K562 (cell line): ENCODE results near the gene SERPINE2. TPM values are rescaled to one million over a fixed set of nuclear protein-coding genes. Genes with fewer than 3 reads are reported as not detected.

Experiments
- ATAC-seq: fragments of 200-7000 bp; cut with Tn5 transposase; 3 replicates; pipeline ENCODE4 v1.9.1; 2020; ENCODE audit warnings: moderate library complexity
- BruUV-seq: library from RNA; stranded (reverse); fragments of 400-500 nt; replicated peaks from 2 replicates; lab custom pipeline; 2021; lab: Mats Ljungman, UMichigan
- CTCF ChIA-PET: fragments of 300-600 bp; formaldehyde crosslinking; extraction: SDS; loops from one replicate; lab custom pipeline; 2021; ENCODE audit warnings: low intra/inter-chr PET ratio; lab: Yijun Ruan, JAX
- POLR2A ChIA-PET: fragments of 300-600, 350-650 bp; sonication (Branson Sonifier 250); formaldehyde crosslinking; extraction: SDS; loops from one replicate; lab custom pipeline; 2021; ENCODE audit warnings: antibody characterized with exemption, inconsistent platforms; lab: Yijun Ruan, JAX
- DNase-seq, 4 experiments: peaks; one replicate each; pipeline versions ENCODE4 v3.0.0 to v3.0.0-alpha.2; 2011 to 2018; ENCODE audit warnings: low spot score in 3 of 4, mixed read lengths in 3 of 4; ENCODE audit errors: extremely low read depth in 1 of 4
- FAIRE-seq: peaks from 2 replicates; lab custom pipeline; 2011; peaks lifted over from hg19 to GRCh38; lab: Jason Lieb, UNC
- H2AFZ ChIP-seq: 2 replicates; pipeline ENCODE4 v1.6.0; 2011; ENCODE audit warnings: low read depth, low read length, control low read depth, inconsistent platforms
- H3K27ac ChIP-seq: fragments of 200-600 bp; 3 replicates; pipeline ENCODE4 v1.8.0; 2011; ENCODE audit warnings: low read depth, mild to moderate bottlenecking, control low read depth, inconsistent platforms, low read length, moderate library complexity, mixed read lengths; ENCODE audit errors: extremely low read depth
- H3K27me3 ChIP-seq, 2 experiments: fragments of 300-600 bp in 1 of 2; 2 replicates in 1 of 2; 3 replicates in 1 of 2; pipeline versions ENCODE4 v1.6.0 to v1.8.0; 2011; ENCODE audit warnings: inconsistent platforms in 2 of 2, low read length in 2 of 2, mild to moderate bottlenecking in 1 of 2, mixed read lengths in 1 of 2, moderate library complexity in 1 of 2; ENCODE audit not compliant: control insufficient read depth in 2 of 2, insufficient read depth in 2 of 2
- H3K36me3 ChIP-seq: fragments of 300-600 bp; 3 replicates; pipeline ENCODE4 v1.8.0; 2011; ENCODE audit warnings: mild to moderate bottlenecking, low read length, inconsistent platforms; ENCODE audit not compliant: control insufficient read depth, insufficient read depth
- H3K4me1 ChIP-seq, 2 experiments: fragments of 200-600 bp in 1 of 2; replicated peaks in 1 of 2; 2 replicates in 1 of 2; 3 replicates in 1 of 2; pipeline versions ENCODE4 v1.5.1 to v1.8.0; 2011; ENCODE audit warnings: inconsistent platforms in 2 of 2, low read length in 2 of 2, mild to moderate bottlenecking in 1 of 2, mixed read lengths in 1 of 2, moderate library complexity in 1 of 2; ENCODE audit not compliant: control insufficient read depth in 2 of 2, insufficient read depth in 2 of 2
- H3K4me2 ChIP-seq: 2 replicates; pipeline ENCODE4 v1.6.1; 2011; ENCODE audit warnings: low read length, control low read depth, inconsistent platforms, mixed read lengths; ENCODE audit not compliant: insufficient read depth
- H3K4me3 ChIP-seq: fragments of 200-600 bp; sonication (generic), shearing (Covaris generic); 2 replicates; pipeline ENCODE4 v1.5.1; 2016; ENCODE audit warnings: control low read depth, inconsistent platforms
- H3K79me2 ChIP-seq: fragments of 200-600 bp; 3 replicates; pipeline ENCODE4 v1.8.0; 2011; ENCODE audit warnings: low read length, inconsistent platforms; ENCODE audit not compliant: control insufficient read depth, insufficient read depth
- H3K9ac ChIP-seq, 2 experiments: 2 replicates each; pipeline versions ENCODE4 v1.6.0 to v1.6.1; 2011; ENCODE audit warnings: low read depth in 2 of 2, low read length in 2 of 2, control low read depth in 1 of 2, inconsistent platforms in 1 of 2, mild to moderate bottlenecking in 1 of 2, mixed read lengths in 1 of 2; ENCODE audit not compliant: insufficient read depth in 1 of 2
- H3K9me1 ChIP-seq: one replicate; pipeline ENCODE4 v1.6.0; 2011; ENCODE audit warnings: inconsistent platforms, mild to moderate bottlenecking, low read length, moderate library complexity; ENCODE audit not compliant: control insufficient read depth, insufficient read depth
- H3K9me3 ChIP-seq: replicated peaks from 2 replicates; pipeline ENCODE4 v1.5.1; 2011; ENCODE audit warnings: low read depth, low read length, inconsistent platforms; ENCODE audit not compliant: control insufficient read depth, insufficient read depth
- H4K20me1 ChIP-seq: replicated peaks from 2 replicates; pipeline ENCODE4 v1.6.1; 2011; ENCODE audit warnings: low read length, inconsistent platforms, mixed read lengths; ENCODE audit not compliant: control insufficient read depth, insufficient read depth
- BCL6 ChIP-seq: fragments of 250-450 bp; sonication (Bioruptor Pico); IDR thresholded peaks from 2 replicates; pipeline ENCODE4 v1.4.0; 2020
- BHLHE40 ChIP-seq: IDR thresholded peaks from 2 replicates; pipeline ENCODE4 v1.6.1; 2011; ENCODE audit warnings: low read length, improper control_type of control experiment
- CTCF ChIP-seq, 3 experiments: IDR thresholded peaks in 2 of 3; conservative IDR thresholded peaks in 1 of 3; 2 replicates each; pipeline ENCODE4 v1.5.1; 2011 to 2012; ENCODE audit warnings: low read length in 3 of 3, mild to moderate bottlenecking in 3 of 3, control low read depth in 2 of 3, improper control_type of control experiment in 1 of 3, inconsistent platforms in 1 of 3, low read depth in 1 of 3, mixed read lengths in 1 of 3, moderate library complexity in 1 of 3; ENCODE audit not compliant: insufficient read depth in 2 of 3
- GATAD2A ChIP-seq: fragments of 450-650 bp; IDR thresholded peaks from 2 replicates; pipeline ENCODE4 v1.6.1; 2017
- HDGF ChIP-seq: fragments of 450-650 bp; IDR thresholded peaks from 2 replicates; pipeline ENCODE4 v1.6.1; 2016
- HLTF ChIP-seq: fragments of 450-650 bp; IDR thresholded peaks from 2 replicates; pipeline ENCODE4 v1.6.1; 2016
- JUNB ChIP-seq: fragments of 450-650 bp; formaldehyde crosslinking; conservative IDR thresholded peaks from 2 replicates; pipeline ENCODE4 v1.4.0; 2020; ENCODE audit warnings: mild to moderate bottlenecking
- KLF16 ChIP-seq: IDR thresholded peaks from 2 replicates; pipeline ENCODE4 v1.6.1; 2016; ENCODE audit warnings: antibody characterized with exemption
- NBN ChIP-seq: fragments of 450-650 bp; IDR thresholded peaks from 2 replicates; pipeline ENCODE4 v1.6.1; 2016; ENCODE audit warnings: low read depth, mild to moderate bottlenecking
- SMARCC2 ChIP-seq: fragments of 450-650 bp; IDR thresholded peaks from 2 replicates; pipeline ENCODE4 v1.6.1; 2017; ENCODE audit warnings: antibody characterized with exemption, moderate library complexity, mild to moderate bottlenecking, low read depth
- SP2 ChIP-seq: IDR thresholded peaks from 2 replicates; pipeline ENCODE4 v1.6.1; 2011; ENCODE audit warnings: mild to moderate bottlenecking, low read depth, low read length, moderate library complexity; ENCODE audit not compliant: poor library complexity, severe bottlenecking; ENCODE audit errors: extremely low read depth
- TAF15 ChIP-seq: fragments of 200-400 bp; formaldehyde crosslinking; IDR thresholded peaks from 2 replicates; pipeline ENCODE4 v1.6.1; 2017; ENCODE audit warnings: mild to moderate bottlenecking, low read depth, low read length, moderate library complexity
- USF2 ChIP-seq: sonication (generic); formaldehyde crosslinking; IDR thresholded peaks from 2 replicates; pipeline ENCODE4 v1.5.0; 2020; ENCODE audit warnings: missing genetic modification reagents
- ZBTB8A ChIP-seq: fragments of 450-650 bp; IDR thresholded peaks from 2 replicates; pipeline ENCODE4 v1.6.1; 2018; ENCODE audit warnings: mild to moderate bottlenecking, moderate library complexity; ENCODE audit not compliant: partially characterized antibody
- ZNF253 ChIP-seq: fragments of 250-450 bp; sonication (Bioruptor Pico); conservative IDR thresholded peaks from 2 replicates; pipeline ENCODE4 v1.6.1; 2021; ENCODE audit warnings: mild to moderate bottlenecking
- WGBS: fragments of 100-300 bp; shearing (Covaris generic); methylation state at CpG from one replicate; pipeline ENCODE4 v1.1.6; 2016; ENCODE audit warnings: low coverage, mixed read lengths; ENCODE audit not compliant: insufficient coverage; ENCODE audit errors: missing lambda C conversion rate; 5-methylcytosine and 5-hydroxymethylcytosine counted together
- in situ Hi-C: fragments of 300-500 bp; cut with MboI; formaldehyde crosslinking; loops from 4 replicates; pipeline ENCODE4 v1.15.0; 2018; ENCODE audit warnings: inconsistent platforms, mixed read lengths
- intact Hi-C: fragments of 100-400 bp; cut with micrococcal nuclease; formaldehyde crosslinking; loops from 2 replicates; pipeline ENCODE4 v1.14.2; 2022
- polyA plus RNA-seq, 8 experiments: library from polyadenylated mRNA; depleted of rRNA in 4 of 8; stranded (reverse) in 5 of 8; unstranded in 3 of 8; fragments of >200 nt; fragmentation: Nextera tagmentation in 2 of 8; fragmentation: Illumina TruSeq in 1 of 8; extraction: Ambion mirVana in 2 of 8; extraction: Trizol in 1 of 8; gene quantifications; 2 replicates each; pipeline versions ENCODE4 v1.2.1 to v1.2.3, GENCODE V29; 2011 to 2014; ENCODE audit warnings: inconsistent platforms in 1 of 8, missing spikeins in 1 of 8
- total RNA-seq, 7 experiments: library from RNA; depleted of rRNA in 6 of 7; stranded (reverse); fragments of >200 nt in 6 of 7; fragmentation: Illumina TruSeq in 2 of 7; extraction: Trizol in 2 of 7; gene quantifications; 2 replicates each; pipeline versions ENCODE4 v1.2.1 to v1.2.3, GENCODE V29; 2011 to 2021; ENCODE audit warnings: low replicate concordance in 1 of 7
- TF ChIP-seq, protein P1 (sequence below): fragments of 250-450 bp; sonication (Bioruptor Pico); IDR thresholded peaks from 2 replicates; pipeline ENCODE4 v1.5.1; 2021; ENCODE audit warnings: mild to moderate bottlenecking

Gene SERPINE2
- total and polyA plus RNA-seq, 9 of the 15 experiments (the other 6 are each of a cell fraction or from before 2014, with no cell fraction given) = 0.03 to 0.16 (median 0.13) TPM; not detected in 6

DNA sequence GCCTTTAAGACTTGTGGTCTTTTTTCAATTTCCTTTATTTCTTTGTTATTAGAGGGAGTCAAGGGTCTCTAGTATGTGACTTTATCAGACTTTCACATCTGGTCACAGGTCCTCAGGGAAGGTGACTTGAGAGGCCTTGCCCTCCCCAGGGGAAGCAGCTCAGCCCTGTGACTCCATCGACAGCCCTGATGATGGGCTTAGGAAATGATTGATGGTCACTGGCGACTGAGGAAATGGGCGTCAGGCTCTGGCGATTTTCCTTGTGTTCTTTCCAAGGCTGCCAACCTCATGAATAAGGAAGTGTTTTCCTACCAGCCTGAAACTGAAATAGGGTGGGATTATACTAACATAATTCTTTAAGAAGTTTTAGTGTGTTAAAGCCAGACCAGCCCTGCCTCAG is 21.1 kb downstream of the SERPINE2 start:
- no TSS peak for BruUV-seq
- peaks cover 0 to 2% of the 10 kb centered on the region in 2 experiments; a peak in 2 of 5 replicates for H3K27me3 ChIP-seq

DNA sequence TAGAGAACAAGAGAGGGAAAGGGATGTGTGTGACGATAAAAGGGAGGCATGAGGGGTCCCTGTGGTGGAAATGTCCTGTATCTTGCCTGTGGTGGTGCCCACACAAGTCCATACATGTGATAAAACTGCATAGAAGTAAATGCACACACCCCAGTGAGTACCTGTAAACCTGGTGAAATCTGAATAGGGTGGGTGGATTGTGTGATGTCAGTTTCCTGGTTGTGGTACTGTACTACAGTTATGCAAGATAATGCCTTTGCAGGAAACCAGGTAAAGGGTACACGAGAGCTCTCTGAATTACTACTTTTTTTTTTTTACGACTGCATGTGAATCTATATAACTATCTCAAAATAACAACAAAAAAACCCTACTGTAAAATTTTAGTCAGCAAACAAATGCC is 22.1 kb downstream of the SERPINE2 start:
- no peak overlapping the region for H3K4me3 ChIP-seq
- 8% methylated on average over 2 of the region's 3 CpGs for WGBS
- no peaks in the 10 kb centered on the region for H3K36me3 ChIP-seq
- H3K9ac ChIP-seq = no peak overlapping the region
- ATAC-seq = no peak
- in situ Hi-C loops (no loop called here), intact Hi-C loops (no loop called here)
- no peaks in the 10 kb centered on the region for H3K79me2 ChIP-seq
- DNase-seq = no peak
- H3K9me3 ChIP-seq = no peaks in the 10 kb centered on the region
- POLR2A ChIA-PET = no interaction called here
- no peaks in the 10 kb centered on the region for H3K9me1 ChIP-seq
- no peak overlapping the region for H3K4me2 ChIP-seq
- H3K4me1 ChIP-seq = no peaks in the 10 kb centered on the region
- BruUV-seq = no TSS peak
- H3K27ac ChIP-seq = no peak overlapping the region
- peaks cover 0 to 2% of the 10 kb centered on the region in 2 experiments; a peak in 2 of 5 replicates for H3K27me3 ChIP-seq
- H4K20me1 ChIP-seq = no peaks in the 10 kb centered on the region
- FAIRE-seq = no peak
- CTCF ChIA-PET = no interaction called here
- no peak overlapping the region for H2AFZ ChIP-seq
- TF ChIP-seq JUNB (CRISPR knock-in tag) (no peak), GATAD2A (no peak), SP2 (no peak), SMARCC2 (no peak), BHLHE40 (no peak), HLTF (no peak), KLF16 (no peak), USF2 (CRISPR knock-in tag) (no peak), BCL6 (CRISPR knock-in tag) (no peak), CTCF (IDR thresholded peaks at IDR 0.05 in 2 of 3, conservative IDR thresholded peaks at IDR 0.05 in 1 of 3; ENCODE audit: insufficient read depth in 2 of 3, low read depth in 1 of 3, low read length in 3 of 3) (no peak), ZNF253 (no peak), HDGF (no peak)
- TF ChIP-seq, protein P1, sequence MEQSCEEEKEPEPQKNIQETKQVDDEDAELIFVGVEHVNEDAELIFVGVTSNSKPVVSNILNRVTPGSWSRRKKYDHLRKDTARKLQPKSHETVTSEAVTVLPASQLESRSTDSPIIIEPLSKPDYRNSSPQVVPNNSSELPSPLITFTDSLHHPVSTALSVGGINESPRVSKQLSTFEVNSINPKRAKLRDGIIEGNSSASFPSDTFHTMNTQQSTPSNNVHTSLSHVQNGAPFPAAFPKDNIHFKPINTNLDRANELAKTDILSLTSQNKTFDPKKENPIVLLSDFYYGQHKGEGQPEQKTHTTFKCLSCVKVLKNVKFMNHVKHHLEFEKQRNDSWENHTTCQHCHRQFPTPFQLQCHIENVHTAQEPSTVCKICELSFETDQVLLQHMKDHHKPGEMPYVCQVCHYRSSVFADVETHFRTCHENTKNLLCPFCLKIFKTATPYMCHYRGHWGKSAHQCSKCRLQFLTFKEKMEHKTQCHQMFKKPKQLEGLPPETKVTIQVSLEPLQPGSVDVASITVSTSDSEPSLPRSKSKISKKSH (CRISPR knock-in tag) = no peak

More for the DNA sequence above, 21.1 kb downstream of the SERPINE2 start:
- H3K4me2 ChIP-seq = no peak overlapping the region
- TF ChIP-seq TAF15 = no peak
- TF ChIP-seq ZBTB8A = no peak
- TF ChIP-seq NBN = no peak
- no peaks in the 10 kb centered on the region for H3K9me3 ChIP-seq
- H3K9me1 ChIP-seq = no peaks in the 10 kb centered on the region
- CTCF ChIA-PET = no interaction called here
- H3K4me1 ChIP-seq = no peaks in the 10 kb centered on the region
- in situ Hi-C loops (no loop called here), intact Hi-C loops (no loop called here)
- no peak for DNase-seq
- ATAC-seq = no peak
- H3K79me2 ChIP-seq = no peaks in the 10 kb centered on the region
- H4K20me1 ChIP-seq = no peaks in the 10 kb centered on the region
- no peak overlapping the region for H3K9ac ChIP-seq
- H3K27ac ChIP-seq = no peak overlapping the region
- H3K4me3 ChIP-seq = no peak overlapping the region
- POLR2A ChIA-PET = no interaction called here
- FAIRE-seq = no peak
- no peaks in the 10 kb centered on the region for H3K36me3 ChIP-seq
- WGBS = 9% methylated on average over 4 of the region's 4 CpGs
- H2AFZ ChIP-seq = no peak overlapping the region
